ENCODE data around the gene SKIL. TPM values are rescaled to one million over a fixed set of nuclear protein-coding genes. Genes with fewer than 3 reads are reported as not detected.

SKIL gene
- total RNA-seq, 4 donors from 2014 or later, result 15.0 to 26.1 (median 24.8) TPM

DNA sequence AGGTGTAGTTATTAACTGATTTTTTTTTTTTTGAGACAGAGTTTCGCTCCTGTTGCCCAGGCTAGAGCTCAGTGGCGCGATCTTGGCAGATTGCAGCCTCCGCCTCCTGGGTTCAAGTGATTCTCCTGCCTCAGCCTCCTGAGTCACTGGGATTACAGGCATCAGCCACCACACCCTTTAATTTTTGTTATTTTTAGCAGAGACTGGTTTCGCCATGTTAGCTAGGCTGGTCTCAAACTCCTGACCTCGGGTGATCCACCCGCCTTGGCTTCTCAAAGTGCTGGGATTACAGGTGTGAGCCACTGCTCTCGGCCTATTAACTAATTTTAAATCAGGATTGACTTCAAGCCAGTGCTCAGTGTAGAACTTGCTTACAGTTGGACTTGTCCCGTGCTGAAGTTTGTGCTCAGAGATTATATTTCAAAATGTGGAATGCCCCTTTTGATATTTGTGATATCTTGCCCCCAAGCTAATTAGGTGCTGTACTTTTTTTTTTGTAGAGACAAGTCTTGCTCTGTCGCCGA is 6.0 kb downstream of the SKIL start:
- H3K27me3 ChIP-seq, result no peaks in the 10 kb centered on the region
- TF ChIP-seq, protein P1, sequence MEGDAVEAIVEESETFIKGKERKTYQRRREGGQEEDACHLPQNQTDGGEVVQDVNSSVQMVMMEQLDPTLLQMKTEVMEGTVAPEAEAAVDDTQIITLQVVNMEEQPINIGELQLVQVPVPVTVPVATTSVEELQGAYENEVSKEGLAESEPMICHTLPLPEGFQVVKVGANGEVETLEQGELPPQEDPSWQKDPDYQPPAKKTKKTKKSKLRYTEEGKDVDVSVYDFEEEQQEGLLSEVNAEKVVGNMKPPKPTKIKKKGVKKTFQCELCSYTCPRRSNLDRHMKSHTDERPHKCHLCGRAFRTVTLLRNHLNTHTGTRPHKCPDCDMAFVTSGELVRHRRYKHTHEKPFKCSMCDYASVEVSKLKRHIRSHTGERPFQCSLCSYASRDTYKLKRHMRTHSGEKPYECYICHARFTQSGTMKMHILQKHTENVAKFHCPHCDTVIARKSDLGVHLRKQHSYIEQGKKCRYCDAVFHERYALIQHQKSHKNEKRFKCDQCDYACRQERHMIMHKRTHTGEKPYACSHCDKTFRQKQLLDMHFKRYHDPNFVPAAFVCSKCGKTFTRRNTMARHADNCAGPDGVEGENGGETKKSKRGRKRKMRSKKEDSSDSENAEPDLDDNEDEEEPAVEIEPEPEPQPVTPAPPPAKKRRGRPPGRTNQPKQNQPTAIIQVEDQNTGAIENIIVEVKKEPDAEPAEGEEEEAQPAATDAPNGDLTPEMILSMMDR (IDR thresholded peaks at IDR 0.05), result no peak
- no peak for TF ChIP-seq POLR2A (IDR thresholded peaks at IDR 0.05)
- intact Hi-C loops (cut with DNase I), result no loop called here
- no peaks in the 10 kb centered on the region for H3K9me3 ChIP-seq
- H3K27ac ChIP-seq, result no peak overlapping the region
- 71 to 83% methylated on average over 10 to 11 of the region's 11 CpGs for WGBS, 2 donors
- DNase-seq, result no peak
- peaks cover 5 to 54% (median 8%) of the 10 kb centered on the region in 3 donors for H3K4me1 ChIP-seq
- H3K4me3 ChIP-seq, result no peak overlapping the region
- H3K36me3 ChIP-seq, result peaks cover 0 to 52% (median 0%) of the 10 kb centered on the region in 3 donors

DNA sequence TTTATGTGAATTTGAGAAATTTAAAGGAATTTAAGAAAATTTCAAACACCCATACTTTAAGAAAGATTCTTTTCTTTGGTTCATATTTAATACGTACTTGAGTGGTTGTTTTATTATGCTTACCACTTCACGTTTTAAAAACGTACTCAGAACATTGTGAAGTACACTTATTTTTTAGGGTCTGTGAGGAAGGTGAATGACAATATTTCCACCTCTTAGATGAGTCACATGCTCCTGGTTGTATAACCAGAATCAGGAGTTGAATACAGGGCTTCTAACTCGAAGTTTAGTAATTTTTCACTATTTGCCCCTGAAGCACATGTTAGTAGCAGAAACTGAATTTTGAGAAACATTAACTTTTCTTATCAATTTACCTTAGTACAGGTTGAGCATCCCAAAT is 7.5 kb downstream of the SKIL start:
- Histone ChIP-seq H3K36me3 (peaks cover 0 to 47% (median 0%) of the 10 kb centered on the region in 3 donors), H3K4me3 (no peak overlapping the region), H3K9me3 (no peaks in the 10 kb centered on the region), H3K27me3 (no peaks in the 10 kb centered on the region), H3K27ac (no peak overlapping the region), H3K4me1 (peaks cover 0 to 47% (median 5%) of the 10 kb centered on the region in 3 donors)
- intact Hi-C loops (cut with DNase I), result no loop called here
- DNase-seq, result no peak
- 73 to 88% methylated on average over 4 of the region's 4 CpGs for WGBS, 2 donors
- TF ChIP-seq, protein P1 (IDR thresholded peaks at IDR 0.05), result no peak
- TF ChIP-seq POLR2A (IDR thresholded peaks at IDR 0.05), result no peak

DNA sequence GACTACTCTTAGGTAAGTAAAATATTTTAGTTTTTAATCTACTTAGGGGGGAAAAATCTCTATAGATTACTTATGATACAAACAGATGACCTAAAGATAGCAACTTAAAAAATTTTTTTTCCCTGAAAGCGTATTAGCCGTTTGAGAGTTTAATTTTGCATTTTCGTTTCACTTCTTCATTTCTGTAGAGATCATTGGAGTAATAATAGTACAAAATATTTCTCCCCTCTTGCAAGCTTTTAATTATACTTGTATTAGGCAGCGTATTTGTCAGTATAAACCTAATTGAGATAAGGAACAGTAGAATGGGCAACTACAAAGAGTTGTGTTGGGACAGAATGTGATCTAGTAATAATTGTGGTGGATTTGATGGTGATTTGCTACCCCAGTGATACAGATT is 10.3 kb downstream of the SKIL start:
- H3K4me1 ChIP-seq, result peaks cover 0 to 19% (median 7%) of the 10 kb centered on the region in 3 donors
- H3K36me3 ChIP-seq, result peaks cover 0 to 25% (median 0%) of the 10 kb centered on the region in 3 donors
- DNase-seq, result no peak
- no peak overlapping the region for H3K27ac ChIP-seq
- TF ChIP-seq POLR2A (IDR thresholded peaks at IDR 0.05), result no peak
- TF ChIP-seq, protein P1 (IDR thresholded peaks at IDR 0.05), result no peak
- intact Hi-C loops (cut with DNase I), result no loop called here
- no peaks in the 10 kb centered on the region for H3K9me3 ChIP-seq
- no peak overlapping the region for H3K4me3 ChIP-seq
- no peaks in the 10 kb centered on the region for H3K27me3 ChIP-seq
- WGBS, 2 donors, result 68 to 80% methylated on average over 4 of the region's 4 CpGs

DNA sequence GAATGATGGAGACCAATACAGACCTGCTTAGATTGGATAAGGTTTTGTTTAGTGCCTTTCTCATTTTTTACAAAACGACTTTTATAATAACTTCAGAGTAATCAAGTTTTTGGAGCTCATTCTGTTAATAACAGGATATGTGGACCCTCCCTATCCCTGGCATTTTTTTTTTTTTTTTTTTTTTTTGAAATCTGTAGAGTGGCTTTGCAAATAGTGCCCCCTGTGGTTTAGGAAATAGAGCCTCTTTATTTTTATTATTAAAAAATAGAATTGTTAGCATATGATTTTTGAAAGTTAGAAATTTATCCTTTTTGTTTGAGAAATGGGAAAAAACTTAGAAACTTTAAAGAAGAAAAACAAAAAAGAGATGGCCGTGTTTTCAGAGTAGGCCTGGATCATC is 11.4 kb downstream of the SKIL start:
- H3K9me3 ChIP-seq, result no peaks in the 10 kb centered on the region
- H3K27ac ChIP-seq, result no peak overlapping the region
- DNase-seq, result no peak
- TF ChIP-seq, protein P1 (IDR thresholded peaks at IDR 0.05), result peak in 3 of 6 experiments; percentile 10 to 34 (median 22)
- no peak for TF ChIP-seq POLR2A (IDR thresholded peaks at IDR 0.05)
- H3K4me3 ChIP-seq, result no peak overlapping the region
- 76 to 83% methylated on average over 2 of the region's 2 CpGs for WGBS, 2 donors
- peaks cover 0 to 24% (median 0%) of the 10 kb centered on the region in 3 donors for H3K36me3 ChIP-seq
- no peaks in the 10 kb centered on the region for H3K27me3 ChIP-seq
- intact Hi-C loops (cut with DNase I), result no loop called here
- peaks cover 0 to 14% (median 7%) of the 10 kb centered on the region in 3 donors for H3K4me1 ChIP-seq

DNA sequence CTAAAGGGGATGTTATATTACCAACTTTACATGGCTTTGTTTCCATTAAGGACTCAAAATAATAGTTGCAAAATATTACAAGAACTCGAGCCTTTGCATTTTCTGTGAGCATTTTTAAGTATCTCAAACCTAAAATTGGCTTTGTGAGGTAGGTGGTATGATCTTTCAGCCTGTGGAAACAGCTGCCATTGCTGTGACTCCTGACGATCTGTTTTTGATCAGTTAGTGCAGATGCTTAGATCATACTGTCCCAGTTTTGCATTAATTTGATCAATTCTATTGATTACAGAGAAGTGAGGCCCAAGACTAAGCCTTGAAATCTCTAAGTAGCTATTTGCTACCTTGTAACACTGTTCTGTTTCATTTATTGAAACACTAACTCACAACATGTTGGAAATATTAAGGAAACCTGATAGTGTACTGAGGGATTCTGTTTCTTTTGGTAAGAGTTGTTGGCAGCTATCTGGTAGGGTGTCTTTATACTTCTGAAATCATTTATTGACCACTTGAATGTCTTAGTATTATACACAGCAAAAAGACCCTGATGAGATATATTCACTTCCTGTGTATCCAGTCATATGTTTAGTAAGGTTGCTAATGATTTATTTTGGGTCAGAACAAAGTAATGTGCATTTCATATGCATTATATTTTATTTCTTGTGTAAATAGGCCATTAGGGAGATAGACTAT is 14.8 kb downstream of the SKIL start:
- Histone ChIP-seq H3K4me1 (peaks cover 0 to 23% (median 7%) of the 10 kb centered on the region in 3 donors), H3K27ac (no peak overlapping the region), H3K36me3 (peaks cover 0 to 14% (median 0%) of the 10 kb centered on the region in 3 donors), H3K4me3 (no peak overlapping the region), H3K27me3 (no peaks in the 10 kb centered on the region), H3K9me3 (no peaks in the 10 kb centered on the region)
- 62 to 69% methylated on average over 2 of the region's 2 CpGs for WGBS, 2 donors
- no peak for DNase-seq
- intact Hi-C loops (cut with DNase I), result no loop called here
- TF ChIP-seq POLR2A (IDR thresholded peaks at IDR 0.05), result no peak
- TF ChIP-seq, protein P1 (IDR thresholded peaks at IDR 0.05), result no peak
